GM12878 (cell line): ENCODE data around the gene THSD8. TPM values are rescaled to one million over a fixed set of nuclear protein-coding genes. Genes with fewer than 3 reads are reported as not detected.
A peak's percentile ranks its signal among the peaks of the same experiment; 100 is the strongest.

Source experiments
- ATF7 ChIP-seq: fragments of 450-650 bp; IDR thresholded peaks from 2 replicates; pipeline ENCODE4 v1.6.1; 2016; ENCODE audit warnings: low read depth, mild to moderate bottlenecking
- CREM ChIP-seq: IDR thresholded peaks from 2 replicates; pipeline ENCODE4 v1.6.1; 2014; ENCODE audit warnings: antibody characterized with exemption, low read depth
- CUX1 ChIP-seq: IDR thresholded peaks from 2 replicates; pipeline ENCODE4 v1.6.1; 2012; ENCODE audit warnings: improper control_type of control experiment, low read depth, low read length; ENCODE audit not compliant: insufficient replicate concordance
- EZH2 ChIP-seq: IDR thresholded peaks from 2 replicates; pipeline ENCODE4 v1.6.1; 2012; ENCODE audit warnings: low read depth, mild to moderate bottlenecking, control low read depth, inconsistent platforms, low read length, borderline replicate concordance; ENCODE audit not compliant: control insufficient read depth
- JUND ChIP-seq: IDR thresholded peaks from 2 replicates; pipeline ENCODE4 v1.6.1; 2012; ENCODE audit warnings: low read depth, mild to moderate bottlenecking, low read length, improper control_type of control experiment, moderate library complexity
- MXI1 ChIP-seq: fragments of 150-350 bp; IDR thresholded peaks from 2 replicates; pipeline ENCODE4 v1.6.1; 2011; ENCODE audit warnings: low read depth, mild to moderate bottlenecking, inconsistent platforms, low read length, improper control_type of control experiment
- MYB ChIP-seq: fragments of 150-350 bp; IDR thresholded peaks from 2 replicates; pipeline ENCODE4 v1.6.1; 2014; ENCODE audit warnings: mild to moderate bottlenecking, low read depth, low read length, borderline replicate concordance
- NFYB ChIP-seq: IDR thresholded peaks from 2 replicates; pipeline ENCODE4 v1.6.1; 2011; ENCODE audit warnings: low read depth, mild to moderate bottlenecking, low read length, improper control_type of control experiment, moderate library complexity; ENCODE audit not compliant: insufficient read depth
- NR2C2 ChIP-seq: IDR thresholded peaks from 2 replicates; pipeline ENCODE4 v1.6.1; 2011; ENCODE audit warnings: borderline replicate concordance, low read depth; ENCODE audit not compliant: control insufficient read depth, insufficient read length
- SIN3A ChIP-seq: IDR thresholded peaks from 2 replicates; pipeline ENCODE4 v1.6.1; 2012; ENCODE audit warnings: low read depth, low read length, improper control_type of control experiment
- SMAD5 ChIP-seq: IDR thresholded peaks from 2 replicates; pipeline ENCODE4 v1.6.1; 2016; ENCODE audit warnings: antibody characterized with exemption, low read depth
- USF1 ChIP-seq: IDR thresholded peaks from 2 replicates; pipeline ENCODE4 v1.6.1; 2011; ENCODE audit warnings: borderline replicate concordance, low read depth, mild to moderate bottlenecking, moderate library complexity, mixed read lengths, low read length; ENCODE audit not compliant: insufficient read depth; ENCODE audit errors: extremely low read length
- polyA plus RNA-seq, 11 experiments: library from polyadenylated mRNA; depleted of rRNA in 4 of 11; unstranded in 6 of 11; stranded (reverse) in 5 of 11; fragments of >200 nt; fragmentation: Nextera tagmentation in 4 of 11; fragmentation: Illumina TruSeq in 1 of 11; extraction: Ambion mirVana in 4 of 11; extraction: Trizol in 1 of 11; gene quantifications; 1 replicate in 1 of 11; 2 replicates in 10 of 11; pipeline versions ENCODE4 v1.2.1 to v1.2.3, GENCODE V29; 2011 to 2016; ENCODE audit warnings: inconsistent platforms in 2 of 11, missing spikeins in 2 of 11, low read depth in 1 of 11
- total RNA-seq, 4 experiments: library from RNA; depleted of rRNA in 3 of 4; stranded (reverse); fragments of >200 nt in 3 of 4; fragmentation: Illumina TruSeq in 1 of 4; extraction: Trizol in 1 of 4; gene quantifications; 2 replicates each; pipeline versions ENCODE4 v1.2.1 to v1.2.3, GENCODE V29; 2013 to 2021
- TF ChIP-seq, protein P1 (sequence below): fragments of 450-650 bp; IDR thresholded peaks from 2 replicates; pipeline ENCODE4 v1.6.1; 2017; ENCODE audit warnings: low read depth, mild to moderate bottlenecking, moderate library complexity
- TF ChIP-seq, protein P2 (sequence below): IDR thresholded peaks from 2 replicates; pipeline ENCODE4 v1.6.1; 2011; ENCODE audit warnings: low read depth, low read length, improper control_type of control experiment, borderline replicate concordance
- TF ChIP-seq, protein P3 (sequence below): fragments of 150-350 bp; IDR thresholded peaks from 2 replicates; pipeline ENCODE4 v1.6.1; 2016; ENCODE audit warnings: low read depth, low read length

THSD8 gene
- total and polyA plus RNA-seq, 10 of the 15 experiments (the other 5 are each of a cell fraction or from before 2014, with no cell fraction given) = 0.24 to 32.3 (median 21.3) TPM; not detected in 2

- TF ChIP-seq, protein P1, sequence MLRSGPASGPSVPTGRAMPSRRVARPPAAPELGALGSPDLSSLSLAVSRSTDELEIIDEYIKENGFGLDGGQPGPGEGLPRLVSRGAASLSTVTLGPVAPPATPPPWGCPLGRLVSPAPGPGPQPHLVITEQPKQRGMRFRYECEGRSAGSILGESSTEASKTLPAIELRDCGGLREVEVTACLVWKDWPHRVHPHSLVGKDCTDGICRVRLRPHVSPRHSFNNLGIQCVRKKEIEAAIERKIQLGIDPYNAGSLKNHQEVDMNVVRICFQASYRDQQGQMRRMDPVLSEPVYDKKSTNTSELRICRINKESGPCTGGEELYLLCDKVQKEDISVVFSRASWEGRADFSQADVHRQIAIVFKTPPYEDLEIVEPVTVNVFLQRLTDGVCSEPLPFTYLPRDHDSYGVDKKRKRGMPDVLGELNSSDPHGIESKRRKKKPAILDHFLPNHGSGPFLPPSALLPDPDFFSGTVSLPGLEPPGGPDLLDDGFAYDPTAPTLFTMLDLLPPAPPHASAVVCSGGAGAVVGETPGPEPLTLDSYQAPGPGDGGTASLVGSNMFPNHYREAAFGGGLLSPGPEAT = peak; percentile 91; the same call in 1 of the 2 replicates
- TF ChIP-seq MXI1 (peak; percentile 46), USF1 (peak; percentile 62), SMAD5 (peak; percentile 87), ATF7 (peak; percentile 25; the same call in 1 of the 2 replicates), NR2C2 (no peak), CUX1 (no peak), SIN3A (peak; percentile 61; the same call in 1 of the 2 replicates), NFYB (no peak), JUND (no peak), MYB (no peak), EZH2 (no peak), CREM (peak; percentile 80)
- TF ChIP-seq, protein P2, sequence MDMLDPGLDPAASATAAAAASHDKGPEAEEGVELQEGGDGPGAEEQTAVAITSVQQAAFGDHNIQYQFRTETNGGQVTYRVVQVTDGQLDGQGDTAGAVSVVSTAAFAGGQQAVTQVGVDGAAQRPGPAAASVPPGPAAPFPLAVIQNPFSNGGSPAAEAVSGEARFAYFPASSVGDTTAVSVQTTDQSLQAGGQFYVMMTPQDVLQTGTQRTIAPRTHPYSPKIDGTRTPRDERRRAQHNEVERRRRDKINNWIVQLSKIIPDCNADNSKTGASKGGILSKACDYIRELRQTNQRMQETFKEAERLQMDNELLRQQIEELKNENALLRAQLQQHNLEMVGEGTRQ = no peak; the same call in 1 of the 2 replicates
- TF ChIP-seq, protein P3, sequence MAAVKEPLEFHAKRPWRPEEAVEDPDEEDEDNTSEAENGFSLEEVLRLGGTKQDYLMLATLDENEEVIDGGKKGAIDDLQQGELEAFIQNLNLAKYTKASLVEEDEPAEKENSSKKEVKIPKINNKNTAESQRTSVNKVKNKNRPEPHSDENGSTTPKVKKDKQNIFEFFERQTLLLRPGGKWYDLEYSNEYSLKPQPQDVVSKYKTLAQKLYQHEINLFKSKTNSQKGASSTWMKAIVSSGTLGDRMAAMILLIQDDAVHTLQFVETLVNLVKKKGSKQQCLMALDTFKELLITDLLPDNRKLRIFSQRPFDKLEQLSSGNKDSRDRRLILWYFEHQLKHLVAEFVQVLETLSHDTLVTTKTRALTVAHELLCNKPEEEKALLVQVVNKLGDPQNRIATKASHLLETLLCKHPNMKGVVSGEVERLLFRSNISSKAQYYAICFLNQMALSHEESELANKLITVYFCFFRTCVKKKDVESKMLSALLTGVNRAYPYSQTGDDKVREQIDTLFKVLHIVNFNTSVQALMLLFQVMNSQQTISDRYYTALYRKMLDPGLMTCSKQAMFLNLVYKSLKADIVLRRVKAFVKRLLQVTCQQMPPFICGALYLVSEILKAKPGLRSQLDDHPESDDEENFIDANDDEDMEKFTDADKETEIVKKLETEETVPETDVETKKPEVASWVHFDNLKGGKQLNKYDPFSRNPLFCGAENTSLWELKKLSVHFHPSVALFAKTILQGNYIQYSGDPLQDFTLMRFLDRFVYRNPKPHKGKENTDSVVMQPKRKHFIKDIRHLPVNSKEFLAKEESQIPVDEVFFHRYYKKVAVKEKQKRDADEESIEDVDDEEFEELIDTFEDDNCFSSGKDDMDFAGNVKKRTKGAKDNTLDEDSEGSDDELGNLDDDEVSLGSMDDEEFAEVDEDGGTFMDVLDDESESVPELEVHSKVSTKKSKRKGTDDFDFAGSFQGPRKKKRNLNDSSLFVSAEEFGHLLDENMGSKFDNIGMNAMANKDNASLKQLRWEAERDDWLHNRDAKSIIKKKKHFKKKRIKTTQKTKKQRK = no peak
These were observed 8.3 kb upstream of the THSD8 start (continued) for GRCh38 chr19:12793290-12794195.
